H1 (cell line): ENCODE data around the gene MUC13. TPM values are rescaled to one million over a fixed set of nuclear protein-coding genes. Genes with fewer than 3 reads are reported as not detected.

Experiments used
- CTCF ChIA-PET: fragments of 300-600 bp; sonication (Branson Sonifier 250); formaldehyde crosslinking; loops from one replicate; lab custom pipeline; 2021; ENCODE audit not compliant: partially characterized antibody; lab: Charles Lee
- POLR2A ChIA-PET: fragments of 300-600 bp; sonication (Branson Sonifier 250); formaldehyde crosslinking; loops from one replicate; lab custom pipeline; 2021; ENCODE audit warnings: inconsistent platforms; ENCODE audit not compliant: partially characterized antibody; lab: Charles Lee
- DNase-seq, 2 experiments: peaks; one replicate each; pipeline versions ENCODE4 v3.0.0 to v3.0.0-alpha.2; 2010 to 2022; ENCODE audit warnings: low spot score in 2 of 2, low read depth in 1 of 2, mixed read lengths in 1 of 2
- FAIRE-seq: peaks from 2 replicates; lab custom pipeline; 2011; peaks lifted over from hg19 to GRCh38; lab: Jason Lieb, UNC
- H2AFZ ChIP-seq: 2 replicates; pipeline ENCODE4 v1.8.1; 2012; ENCODE audit warnings: low read length, inconsistent platforms
- H2AK5ac ChIP-seq: 2 replicates; pipeline ENCODE4 v1.6.1; 2013; ENCODE audit warnings: low read depth, low read length
- H2BK120ac ChIP-seq: replicated peaks from 2 replicates; pipeline ENCODE3; 2013; ENCODE audit warnings: low read depth, low read length, inconsistent platforms
- H2BK12ac ChIP-seq: 2 replicates; pipeline ENCODE4 v1.6.1; 2013; ENCODE audit warnings: low read depth, low read length
- H2BK15ac ChIP-seq: 2 replicates; pipeline ENCODE4 v1.6.1; 2013; ENCODE audit warnings: low read length
- H2BK20ac ChIP-seq: 2 replicates; pipeline ENCODE4 v1.6.1; 2013; ENCODE audit warnings: low read length
- H2BK5ac ChIP-seq: 2 replicates; pipeline ENCODE4 v1.6.1; 2013; ENCODE audit warnings: low read depth, low read length
- H3K14ac ChIP-seq: 2 replicates; pipeline ENCODE4 v1.6.1; 2013; ENCODE audit warnings: inconsistent platforms; ENCODE audit not compliant: insufficient read length
- H3K18ac ChIP-seq: 2 replicates; pipeline ENCODE4 v1.6.1; 2013; ENCODE audit warnings: low read length; ENCODE audit errors: extremely low read depth
- H3K23ac ChIP-seq: 2 replicates; pipeline ENCODE4 v1.6.1; 2013; ENCODE audit warnings: inconsistent platforms; ENCODE audit not compliant: insufficient read length
- H3K23me2 ChIP-seq: 2 replicates; pipeline ENCODE4 v1.6.1; 2013; ENCODE audit warnings: low read depth, low read length
- H3K27ac ChIP-seq: 2 replicates; pipeline ENCODE4 v1.6.1; 2011; ENCODE audit warnings: low read depth, low read length, inconsistent platforms
- H3K27me3 ChIP-seq, 4 experiments: replicated peaks in 1 of 4; 1 replicate in 1 of 4; 2 replicates in 3 of 4; pipeline versions ENCODE4 v1.6.1 to v1.8.1; 2011 to 2013; ENCODE audit warnings: low read length in 3 of 4, mild to moderate bottlenecking in 3 of 4, inconsistent platforms in 2 of 4, mixed read lengths in 2 of 4, moderate library complexity in 1 of 4; ENCODE audit not compliant: control insufficient read depth in 3 of 4, insufficient read depth in 3 of 4; ENCODE audit errors: extremely low read depth in 1 of 4
- H3K36me3 ChIP-seq, 4 experiments: 2 replicates each; pipeline versions ENCODE4 v1.6.1 to v1.8.1; 2011 to 2013; ENCODE audit warnings: mild to moderate bottlenecking in 4 of 4, low read length in 3 of 4, moderate library complexity in 2 of 4, control low read depth in 1 of 4, inconsistent platforms in 1 of 4; ENCODE audit not compliant: insufficient read depth in 4 of 4, control insufficient read depth in 2 of 4
- H3K4ac ChIP-seq: replicated peaks from 2 replicates; pipeline ENCODE3; 2013; ENCODE audit warnings: low read length, low read depth, mixed read lengths, inconsistent platforms; ENCODE audit not compliant: insufficient read length
- H3K4me1 ChIP-seq, 4 experiments: replicated peaks in 1 of 4; 1 replicate in 1 of 4; 2 replicates in 3 of 4; pipeline versions ENCODE4 v1.6.1 to v1.8.1; 2011 to 2013; ENCODE audit warnings: low read length in 3 of 4, inconsistent platforms in 2 of 4, mixed read lengths in 1 of 4; ENCODE audit not compliant: insufficient read depth in 4 of 4, control insufficient read depth in 3 of 4
- H3K4me2 ChIP-seq, 2 experiments: 2 replicates each; pipeline versions ENCODE4 v1.6.1 to v1.8.1; 2011 to 2013; ENCODE audit warnings: low read depth in 2 of 2, low read length in 2 of 2, control low read depth in 1 of 2, inconsistent platforms in 1 of 2, mild to moderate bottlenecking in 1 of 2; ENCODE audit not compliant: insufficient read depth in 1 of 2
- H3K4me3 ChIP-seq, 4 experiments: fragments of 200-600, 300-600 bp in 1 of 4; sonication (generic), shearing (Covaris generic), sonication (Bioruptor Twin) in 1 of 4; 2 replicates each; pipeline versions ENCODE4 v1.5.1 to v1.8.1; 2011 to 2016; ENCODE audit warnings: low read length in 4 of 4, low read depth in 3 of 4, control low read depth in 2 of 4, inconsistent platforms in 2 of 4, mild to moderate bottlenecking in 2 of 4, mixed read lengths in 1 of 4, moderate library complexity in 1 of 4; ENCODE audit not compliant: insufficient read depth in 2 of 4; ENCODE audit errors: extremely low read depth in 1 of 4
- H3K56ac ChIP-seq: replicated peaks from 2 replicates; pipeline ENCODE3; 2013; ENCODE audit warnings: low read depth, mild to moderate bottlenecking, mixed read lengths, low read length, inconsistent platforms; ENCODE audit not compliant: insufficient read length
- H3K79me1 ChIP-seq: 2 replicates; pipeline ENCODE4 v1.6.1; 2013; ENCODE audit warnings: low read depth, low read length, control low read depth
- H3K79me2 ChIP-seq, 2 experiments: 2 replicates each; pipeline versions ENCODE4 v1.6.1 to v1.8.1; 2012 to 2013; ENCODE audit warnings: low read length in 2 of 2, mild to moderate bottlenecking in 2 of 2, inconsistent platforms in 1 of 2; ENCODE audit not compliant: insufficient read depth in 2 of 2, control insufficient read depth in 1 of 2
- H3K9ac ChIP-seq, 4 experiments: replicated peaks in 1 of 4; 1 replicate in 1 of 4; 2 replicates in 3 of 4; pipeline versions ENCODE4 v1.6.1 to v1.8.1; 2011 to 2013; ENCODE audit warnings: low read depth in 3 of 4, low read length in 3 of 4, control low read depth in 2 of 4, mild to moderate bottlenecking in 2 of 4, moderate library complexity in 2 of 4, inconsistent platforms in 1 of 4; ENCODE audit errors: extremely low read depth in 1 of 4
- H3K9me3 ChIP-seq, 2 experiments: 2 replicates each; pipeline versions ENCODE4 v1.6.1 to v1.8.1; 2012 to 2013; ENCODE audit warnings: mild to moderate bottlenecking in 2 of 2, moderate library complexity in 2 of 2, control low read depth in 1 of 2, inconsistent platforms in 1 of 2, low read depth in 1 of 2, low read length in 1 of 2, mixed read lengths in 1 of 2; ENCODE audit not compliant: insufficient read depth in 2 of 2
- H4K20me1 ChIP-seq, 2 experiments: replicated peaks in 1 of 2; 2 replicates each; pipeline versions ENCODE3 to v1.8.1; 2011 to 2013; ENCODE audit warnings: inconsistent platforms in 2 of 2, low read length in 2 of 2, mild to moderate bottlenecking in 1 of 2; ENCODE audit not compliant: insufficient read depth in 2 of 2, control insufficient read depth in 1 of 2
- H4K5ac ChIP-seq: 2 replicates; pipeline ENCODE4 v1.6.1; 2013; ENCODE audit warnings: low read length, low read depth, mixed read lengths, inconsistent platforms; ENCODE audit not compliant: insufficient read length
- H4K8ac ChIP-seq: 2 replicates; pipeline ENCODE4 v1.8.0; 2013; ENCODE audit warnings: mild to moderate bottlenecking, moderate library complexity, low read length, inconsistent platforms; ENCODE audit not compliant: insufficient read depth; ENCODE audit errors: extremely low read depth
- H4K91ac ChIP-seq: replicated peaks from 2 replicates; pipeline ENCODE3; 2013; ENCODE audit warnings: low read length, mixed read lengths, inconsistent platforms; ENCODE audit not compliant: insufficient read length
- BCL11A ChIP-seq, 2 experiments: IDR thresholded peaks; one replicate each; pipeline ENCODE4 v1.6.1; 2011; ENCODE audit warnings: low read depth in 2 of 2, low read length in 2 of 2, mild to moderate bottlenecking in 2 of 2
- CREB1 ChIP-seq: IDR thresholded peaks from 2 replicates; pipeline ENCODE4 v1.6.1; 2012; ENCODE audit warnings: inconsistent platforms
- EZH2 ChIP-seq: fragments of 200-600 bp; sonication (generic); IDR thresholded peaks from 2 replicates; pipeline ENCODE4 v1.7.1; 2012; ENCODE audit warnings: low read depth, mild to moderate bottlenecking, moderate library complexity, low read length, inconsistent platforms; ENCODE audit not compliant: severe bottlenecking
- HDAC2 ChIP-seq, 2 experiments: fragments of 300-600 bp in 1 of 2; sonication (generic) in 1 of 2; IDR thresholded peaks; 2 replicates each; pipeline ENCODE4 v1.6.1; 2011 to 2012; ENCODE audit warnings: low read depth in 2 of 2, low read length in 2 of 2, mild to moderate bottlenecking in 2 of 2, moderate library complexity in 2 of 2, borderline replicate concordance in 1 of 2, inconsistent platforms in 1 of 2
- PHF8 ChIP-seq: fragments of 200-600 bp; sonication (generic); conservative IDR thresholded peaks from 2 replicates; pipeline ENCODE4 v1.7.1; 2012; ENCODE audit warnings: low read depth, mild to moderate bottlenecking, inconsistent platforms, low read length, moderate library complexity
- POU5F1 ChIP-seq: IDR thresholded peaks from 2 replicates; pipeline ENCODE4 v1.6.1; 2011; ENCODE audit warnings: low read depth, mild to moderate bottlenecking, low read length, moderate library complexity
- RNF2 ChIP-seq: fragments of 200-900, 300-1000 bp; sonication (generic); IDR thresholded peaks from 2 replicates; pipeline ENCODE4 v1.7.1; 2016; ENCODE audit warnings: borderline replicate concordance, low read depth, mild to moderate bottlenecking, antibody characterized with exemption, low read length; ENCODE audit not compliant: poor library complexity, severe bottlenecking; ENCODE audit errors: missing control alignments
- SIN3A ChIP-seq, 2 experiments: IDR thresholded peaks in 1 of 2; conservative IDR thresholded peaks in 1 of 2; 2 replicates each; pipeline ENCODE4 v1.6.1; 2011 to 2012; ENCODE audit warnings: low read length in 2 of 2, improper control_type of control experiment in 1 of 2, low read depth in 1 of 2, mild to moderate bottlenecking in 1 of 2
- SP2 ChIP-seq: IDR thresholded peaks from 2 replicates; pipeline ENCODE4 v1.6.1; 2012; ENCODE audit warnings: mild to moderate bottlenecking, low read length, inconsistent platforms
- SUZ12 ChIP-seq: fragments of 200-600 bp; sonication (generic); IDR thresholded peaks from 2 replicates; pipeline ENCODE4 v1.6.1; 2012; ENCODE audit warnings: mild to moderate bottlenecking, inconsistent platforms, low read length, moderate library complexity, mixed read lengths
- TAF7 ChIP-seq: optimal IDR thresholded peaks from 2 replicates; pipeline ENCODE3; 2011; ENCODE audit warnings: low read depth, mild to moderate bottlenecking, inconsistent platforms, low read length, moderate library complexity, borderline replicate concordance
- TBP ChIP-seq: IDR thresholded peaks from 2 replicates; pipeline ENCODE4 v1.6.1; 2011; ENCODE audit warnings: low read depth, low read length, improper control_type of control experiment
- WGBS, 2 experiments: shearing (Covaris generic) in 1 of 2; methylation state at CpG; one replicate each; pipeline versions ENCODE4 v1.1.6 to v1.1.7; 2013 to 2015; ENCODE audit warnings: low lambda C conversion rate in 2 of 2, mixed read lengths in 2 of 2, inconsistent platforms in 1 of 2, low coverage in 1 of 2, missing lambda C conversion rate in 1 of 2; ENCODE audit not compliant: insufficient replicate concordance in 2 of 2, insufficient coverage in 1 of 2, insufficient read length in 1 of 2; ENCODE audit errors: extremely low coverage in 1 of 2, missing lambda C conversion rate in 1 of 2; 5-methylcytosine and 5-hydroxymethylcytosine counted together
- polyA plus RNA-seq, 7 experiments: library from polyadenylated mRNA; depleted of rRNA in 3 of 7; stranded (reverse) in 5 of 7; unstranded in 2 of 7; fragments of >200 nt in 5 of 7; fragments of 200-250 nt in 2 of 7; gene quantifications; 1 replicate in 5 of 7; 2 replicates in 1 of 7; 4 replicates in 1 of 7; pipeline versions ENCODE4 v1.2.1 to v1.2.3, GENCODE V29; 2011 to 2013; ENCODE audit warnings: missing spikeins in 2 of 7, mixed read lengths in 2 of 7
- total RNA-seq: library from RNA; stranded (reverse); fragmentation: NEBNext Ultra II Directional; extraction: Animal tissue kit (Norgen Biotek cat#: 25700); gene quantifications from 2 replicates; pipeline ENCODE4 v1.2.1, GENCODE V29; 2021

The MUC13 gene
- total and polyA plus RNA-seq, 2 of the 8 experiments (the other 6 are each of a cell fraction or from before 2014, with no cell fraction given) = not detected

GRCh38 chr3:124978627-124979026, 44.1 kb upstream of the MUC13 start:
- no peak overlapping the region for H2BK5ac ChIP-seq
- no peak for TF ChIP-seq BCL11A (IDR thresholded peaks at IDR 0.05; ENCODE audit: low read depth in 2 of 2, low read length in 2 of 2)
- TF ChIP-seq RNF2 = no peak
- TF ChIP-seq PHF8 = no peak
- TF ChIP-seq SP2 = no peak
- no peak for TF ChIP-seq HDAC2 (IDR thresholded peaks at IDR 0.05; ENCODE audit: borderline replicate concordance in 1 of 2, low read depth in 2 of 2, low read length in 2 of 2)
- TF ChIP-seq TBP = no peak
- no peak for TF ChIP-seq CREB1
- no peak for TF ChIP-seq SUZ12
- TF ChIP-seq TAF7 = no peak
- TF ChIP-seq EZH2 = no peak
- no peak for TF ChIP-seq POU5F1
- TF ChIP-seq SIN3A (conservative IDR thresholded peaks at IDR 0.05 in 1 of 2, IDR thresholded peaks at IDR 0.05 in 1 of 2; ENCODE audit: low read depth in 1 of 2, low read length in 2 of 2) = no peak
- H3K14ac ChIP-seq = no peak overlapping the region
- no peaks in the 10 kb centered on the region for H3K79me1 ChIP-seq
- FAIRE-seq (no peak), DNase-seq (no peak)
- H3K4me2 ChIP-seq = no peak overlapping the region
- 98% methylated on average over 5 of the region's 7 CpGs; no CpG with 5 or more reads in 1 of the 2 experiments for WGBS, 2 experiments
- H3K4me1 ChIP-seq = no peaks in the 10 kb centered on the region; a peak in 1 of 7 replicates
- H2BK15ac ChIP-seq = no peak overlapping the region
- H3K23ac ChIP-seq = no peak overlapping the region
- CTCF ChIA-PET = interaction anchor here (0.7 to 2.4 kb wide), 3 partner anchors 9 to 47 kb away, joined by 3 to 7 read pairs (median 3); no protein-coding TSS in a partner anchor
- H3K27ac ChIP-seq = no peak overlapping the region
- H3K56ac ChIP-seq = no peak overlapping the region
- H2BK12ac ChIP-seq = no peak overlapping the region
- H2BK120ac ChIP-seq = no peak overlapping the region
- no peak overlapping the region for H4K91ac ChIP-seq
- H3K27me3 ChIP-seq = no peaks in the 10 kb centered on the region
- no peaks in the 10 kb centered on the region for H3K9me3 ChIP-seq
- no peak overlapping the region for H2BK20ac ChIP-seq
- H4K5ac ChIP-seq = no peak overlapping the region
- H4K8ac ChIP-seq = no peak overlapping the region
- H3K4ac ChIP-seq = no peak overlapping the region
- no peaks in the 10 kb centered on the region for H3K79me2 ChIP-seq
- no peaks in the 10 kb centered on the region for H3K23me2 ChIP-seq
- H3K9ac ChIP-seq = no peak overlapping the region
- H4K20me1 ChIP-seq = no peaks in the 10 kb centered on the region
- peaks cover 0 to 4% (median 0%) of the 10 kb centered on the region in 4 experiments; a peak in 3 of 8 replicates for H3K36me3 ChIP-seq
- no peak overlapping the region for H3K18ac ChIP-seq
- no peak overlapping the region for H2AK5ac ChIP-seq
- no peak overlapping the region for H3K4me3 ChIP-seq
- POLR2A ChIA-PET = no interaction called here
- no peak overlapping the region for H2AFZ ChIP-seq
